Stomach smooth muscle (tissue), 2 donors: ENCODE measurements around the gene MTERF1.

Experiments used
- H3K27ac ChIP-seq: one replicate; pipeline ENCODE4 v1.7.0; 2013; ENCODE audit warnings: mild to moderate bottlenecking, low read length, inconsistent platforms
- H3K27me3 ChIP-seq, 2 donors: one replicate each; pipeline ENCODE4 v1.7.0; 2013; ENCODE audit warnings: low read length in 2 of 2; ENCODE audit not compliant: insufficient read depth in 2 of 2, control insufficient read depth in 1 of 2
- H3K36me3 ChIP-seq, 2 donors: one replicate each; pipeline ENCODE4 v1.7.0; 2013; ENCODE audit warnings: low read length in 2 of 2; ENCODE audit not compliant: control insufficient read depth in 2 of 2, insufficient read depth in 2 of 2
- H3K4me1 ChIP-seq: one replicate; pipeline ENCODE4 v1.7.0; 2013; ENCODE audit warnings: low read length; ENCODE audit not compliant: control insufficient read depth, insufficient read depth
- H3K4me3 ChIP-seq, 2 donors: one replicate each; pipeline ENCODE4 v1.7.0; 2013; ENCODE audit warnings: low read length in 2 of 2
- H3K9ac ChIP-seq, 2 donors: one replicate each; pipeline ENCODE4 v1.7.0; 2013; ENCODE audit warnings: low read length in 2 of 2, mild to moderate bottlenecking in 1 of 2
- H3K9me3 ChIP-seq, 2 donors: one replicate each; pipeline ENCODE4 v1.7.0; 2013; ENCODE audit warnings: low read length in 2 of 2; ENCODE audit not compliant: control insufficient read depth in 2 of 2
- donor health status: healthy.
- donor health status: Pancreatic carcinoma.

Gene MTERF1

GRCh38 chr7:91827169-91827568 is 53.3 kb downstream of the MTERF1 start:
- no peaks in the 10 kb centered on the region for H3K27me3 ChIP-seq
- no peaks in the 10 kb centered on the region for H3K9me3 ChIP-seq
- H3K4me1 ChIP-seq, result no peaks in the 10 kb centered on the region
- no peak overlapping the region for H3K9ac ChIP-seq
- no peak overlapping the region for H3K4me3 ChIP-seq
- no peaks in the 10 kb centered on the region for H3K36me3 ChIP-seq
- no peak overlapping the region for H3K27ac ChIP-seq

- Histone ChIP-seq H3K36me3 (no peaks in the 10 kb centered on the region), H3K27ac (no peak overlapping the region), H3K4me1 (no peaks in the 10 kb centered on the region), H3K9ac (no peak overlapping the region), H3K4me3 (no peak overlapping the region), H3K9me3 (no peaks in the 10 kb centered on the region), H3K27me3 (no peaks in the 10 kb centered on the region)
Observed at GRCh38 chr7:91826377-91826776, 54.1 kb downstream of the MTERF1 start.

GRCh38 chr7:91824201-91824600 is 56.3 kb downstream of the MTERF1 start:
- Histone ChIP-seq H3K27ac (no peak overlapping the region), H3K9ac (no peak overlapping the region), H3K9me3 (no peaks in the 10 kb centered on the region), H3K4me1 (no peaks in the 10 kb centered on the region), H3K27me3 (no peaks in the 10 kb centered on the region), H3K36me3 (no peaks in the 10 kb centered on the region), H3K4me3 (no peak overlapping the region)
